Epithelial cell of proximal tubule (primary cell): ENCODE results near the gene ATP6V0A4. TPM values are rescaled to one million over a fixed set of nuclear protein-coding genes. Genes with fewer than 3 reads are reported as not detected.
A peak's percentile ranks its signal among the peaks of the same experiment; 100 is the strongest.

ENCODE experiments used
- DNase-seq: peaks from one replicate; pipeline ENCODE4 v3.0.0-alpha.2; 2011; ENCODE audit warnings: low read depth
- H3K4me3 ChIP-seq: 2 replicates; pipeline ENCODE4 v1.5.1; 2011; ENCODE audit warnings: low read depth, mild to moderate bottlenecking, low read length
- CTCF ChIP-seq: conservative IDR thresholded peaks from 2 replicates; pipeline ENCODE4 v1.5.1; 2012; ENCODE audit warnings: low read depth, mild to moderate bottlenecking, low read length
- total RNA-seq: library from RNA; depleted of rRNA; stranded (reverse); fragments of >200 nt; gene quantifications from 2 replicates; pipeline ENCODE4 v1.2.3, GENCODE V29; 2015

ATP6V0A4 gene
- total RNA-seq, 1 donor from 2014 or later, result 0.58 TPM

GRCh38 chr7:138665249-138665648 lies 132.7 kb downstream of the ATP6V0A4 start:
- TF ChIP-seq CTCF, result no peak
- no peak for DNase-seq

GRCh38 chr7:138663725-138664710 lies 134.0 kb downstream of the ATP6V0A4 start:
- peak; percentile 4 for DNase-seq
- TF ChIP-seq CTCF, result no peak
- peak overlapping the region; percentile 57 for H3K4me3 ChIP-seq

More at GRCh38 chr7:138665249-138665648, 132.7 kb downstream of the ATP6V0A4 start:
- no peak overlapping the region for H3K4me3 ChIP-seq

GRCh38 chr7:138662991-138663320 lies 135.0 kb downstream of the ATP6V0A4 start:
- no peak for DNase-seq
- TF ChIP-seq CTCF, result no peak
- H3K4me3 ChIP-seq, result no peak overlapping the region

GRCh38 chr7:138662076-138662990 lies 135.7 kb downstream of the ATP6V0A4 start:
- TF ChIP-seq CTCF, result no peak
- no peak for DNase-seq
- no peak overlapping the region for H3K4me3 ChIP-seq

GRCh38 chr7:138661069-138661635 lies 136.8 kb downstream of the ATP6V0A4 start:
- DNase-seq, result no peak
- TF ChIP-seq CTCF, result no peak
- H3K4me3 ChIP-seq, result no peak overlapping the region

- DNase-seq, result no peak
- no peak for TF ChIP-seq CTCF
- H3K4me3 ChIP-seq, result no peak overlapping the region
These were observed 139.1 kb downstream of the ATP6V0A4 start for GRCh38 chr7:138658889-138659288.
